Stromal cell of bone marrow (primary cell): ENCODE measurements around the gene CCDC171.
"Not testable (repeated sequence)": the region's sequence is repeated elsewhere in the genome, so short reads cannot be mapped to it uniquely, and the experiment has no call there.

Experiments
- DNase-seq: peaks from one replicate; pipeline ENCODE4 v3.0.0-alpha.2; 2012; ENCODE audit warnings: low read depth

Gene CCDC171

GRCh38 chr9:15697446-15697851, 144.6 kb downstream of the CCDC171 start:
- peak; percentile 70 for DNase-seq

GRCh38 chr9:15699876-15700559, 147.2 kb downstream of the CCDC171 start:
- DNase-seq: not testable (repeated sequence)

- no peak for DNase-seq
Measured at GRCh38 chr9:15707000-15707399, 154.2 kb downstream of the CCDC171 start.

DNA sequence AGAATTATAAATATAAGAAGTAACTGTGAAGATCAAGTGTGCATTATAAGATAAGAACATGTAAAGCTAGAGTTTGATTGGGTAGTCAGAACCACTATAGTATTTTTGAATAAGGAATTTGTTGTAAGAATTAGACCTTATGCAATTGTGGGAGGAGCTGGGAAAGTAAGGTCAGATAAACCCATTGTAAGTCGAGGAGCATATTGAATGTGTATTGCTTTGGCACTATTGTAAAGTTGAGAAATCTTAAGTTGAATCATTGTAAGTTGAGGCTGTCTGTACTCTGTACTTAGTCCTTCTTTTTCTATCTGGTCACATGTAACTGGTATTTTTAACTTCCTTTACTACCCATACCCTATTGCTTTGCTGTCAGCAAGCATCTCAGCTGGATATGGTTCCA, 158.7 kb downstream of the CCDC171 start:
- no peak for DNase-seq

- DNase-seq: no peak
Measured at GRCh38 chr9:15711931-15712330, 159.1 kb downstream of the CCDC171 start.

DNA sequence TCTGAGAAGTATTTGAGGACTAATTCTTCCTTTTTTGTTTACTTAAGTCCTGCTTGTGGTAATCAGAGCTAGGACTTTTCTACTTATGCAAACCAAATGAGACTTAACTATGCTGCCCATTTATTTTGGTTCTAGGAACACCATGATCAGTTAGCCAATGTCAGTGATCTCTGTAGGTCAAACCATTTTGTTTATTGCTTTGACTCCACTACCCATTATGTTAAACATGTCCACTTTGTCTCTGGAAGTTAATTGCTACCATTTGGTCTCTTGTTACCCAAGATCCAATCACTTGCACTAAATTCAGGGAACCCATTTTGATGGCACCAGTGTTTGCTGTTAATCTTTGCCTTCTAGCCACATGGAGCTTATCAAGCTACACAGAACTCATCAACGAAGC, 161.9 kb downstream of the CCDC171 start:
- no peak for DNase-seq

DNA sequence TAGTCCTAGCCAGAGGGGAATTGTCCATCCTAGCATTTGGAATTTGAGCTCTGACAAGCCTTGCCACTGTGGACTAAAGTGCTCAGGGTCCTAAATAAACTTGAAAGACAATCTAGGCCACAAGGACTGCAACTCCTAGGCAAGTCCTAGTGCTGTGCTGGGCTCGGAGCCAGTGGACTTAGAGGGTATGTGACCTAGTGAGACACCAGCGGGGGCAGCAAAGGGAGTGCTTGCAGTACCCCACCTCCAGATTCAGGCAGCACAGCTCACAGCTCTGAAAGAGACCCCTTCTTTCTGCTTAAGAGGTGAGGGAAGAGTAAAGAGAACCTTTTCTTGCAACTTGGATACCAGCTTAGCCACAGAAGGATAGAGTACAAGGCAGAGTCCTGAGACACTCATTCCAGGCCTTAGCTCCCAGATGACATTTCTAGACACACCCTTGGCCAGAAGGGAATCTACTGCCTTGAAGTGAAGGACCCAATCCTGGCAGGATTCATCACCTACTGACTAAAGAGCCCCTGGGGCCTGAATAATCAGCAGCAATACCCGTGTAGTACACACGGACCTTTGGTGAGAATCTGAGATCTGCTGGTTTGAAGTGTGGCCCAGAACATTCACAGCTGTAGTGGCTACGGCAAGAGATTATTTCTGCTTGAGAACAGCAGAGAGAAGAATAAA, 164.6 kb downstream of the CCDC171 start:
- DNase-seq: no peak

DNA sequence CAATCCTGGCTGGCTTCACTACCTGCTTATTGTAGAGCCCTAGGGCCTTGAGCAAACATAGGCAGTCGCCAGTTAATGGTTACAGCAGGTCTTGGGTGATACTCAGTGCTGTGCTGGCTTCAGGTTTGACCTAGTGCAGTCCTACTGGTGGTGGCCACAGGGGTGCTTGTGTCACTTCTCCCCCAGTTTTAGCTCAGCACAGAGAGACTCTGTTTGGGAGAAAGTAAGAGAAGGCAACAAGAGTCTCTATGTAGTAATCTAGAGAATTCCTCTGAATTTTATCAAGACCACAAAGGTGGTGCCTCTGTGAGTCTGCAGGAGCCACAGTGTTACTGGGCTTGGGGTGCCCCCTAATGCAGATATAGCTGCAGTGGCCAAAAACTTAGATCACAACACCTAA, 165.6 kb downstream of the CCDC171 start:
- no peak for DNase-seq

DNA sequence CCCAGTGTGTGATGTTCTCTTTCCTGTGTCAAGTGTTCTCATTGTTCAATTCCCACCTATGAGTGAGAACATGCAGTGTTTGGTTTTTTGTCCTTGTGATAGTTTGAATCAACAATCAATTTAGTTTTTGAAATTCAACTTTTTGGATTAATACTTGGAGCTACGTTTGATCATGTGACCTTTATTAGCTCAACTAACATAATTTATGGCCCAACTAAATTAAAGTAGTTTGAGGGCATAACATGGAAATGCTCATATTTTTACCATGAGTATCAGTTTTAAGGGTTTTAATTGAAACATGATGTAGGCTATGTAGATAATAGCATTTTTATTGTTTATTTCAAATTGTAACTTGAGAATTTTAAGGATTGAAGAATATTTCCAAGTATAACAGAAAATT, 168.0 kb downstream of the CCDC171 start:
- DNase-seq: no peak

GRCh38 chr9:15722888-15723287, 170.0 kb downstream of the CCDC171 start:
- DNase-seq: peak; percentile 25

GRCh38 chr9:15724016-15724415, 171.2 kb downstream of the CCDC171 start:
- no peak for DNase-seq

- no peak for DNase-seq
Measured at GRCh38 chr9:15724612-15725011, 171.8 kb downstream of the CCDC171 start.

DNA sequence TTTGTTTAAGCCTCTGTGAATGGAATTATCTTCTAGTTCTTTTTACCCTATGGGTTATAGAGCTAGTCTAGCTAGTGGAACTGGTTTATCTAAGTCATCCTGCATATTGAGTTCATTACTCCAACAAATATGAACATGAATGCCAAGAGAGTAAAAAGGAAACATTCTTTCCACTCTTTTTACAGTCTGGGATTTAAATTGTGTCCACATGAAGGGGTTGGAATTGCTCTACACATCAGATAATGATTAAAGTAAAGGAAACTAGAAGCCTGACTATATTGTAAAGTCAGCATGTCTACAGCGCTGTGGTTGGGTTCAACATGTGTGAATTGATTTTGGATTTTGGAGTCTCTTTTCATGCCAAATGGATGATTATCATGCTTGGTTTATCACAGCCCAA, 173.1 kb downstream of the CCDC171 start:
- peak; percentile 30 for DNase-seq

DNA sequence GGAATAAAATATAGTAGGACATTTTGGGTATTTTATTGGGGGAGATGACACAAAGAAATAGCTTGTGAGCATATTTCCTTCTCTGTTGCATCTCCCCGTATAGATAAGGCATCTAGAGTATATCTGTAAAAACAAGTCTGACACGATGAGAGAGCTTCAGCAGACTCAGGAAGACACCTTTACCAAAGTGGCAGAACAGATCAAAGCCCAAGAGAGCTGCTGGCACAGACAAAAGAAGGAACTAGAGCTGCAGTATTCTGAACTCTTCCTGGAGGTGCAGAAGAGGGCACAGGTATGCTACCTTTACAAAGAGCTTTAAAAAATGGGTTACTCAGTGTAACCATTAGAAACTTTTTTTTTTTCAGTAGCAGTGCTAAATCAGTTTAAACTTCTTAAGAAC, 176.7 kb downstream of the CCDC171 start:
- no peak for DNase-seq

GRCh38 chr9:15735083-15735857, 182.4 kb downstream of the CCDC171 start:
- DNase-seq: peak; percentile 83

DNA sequence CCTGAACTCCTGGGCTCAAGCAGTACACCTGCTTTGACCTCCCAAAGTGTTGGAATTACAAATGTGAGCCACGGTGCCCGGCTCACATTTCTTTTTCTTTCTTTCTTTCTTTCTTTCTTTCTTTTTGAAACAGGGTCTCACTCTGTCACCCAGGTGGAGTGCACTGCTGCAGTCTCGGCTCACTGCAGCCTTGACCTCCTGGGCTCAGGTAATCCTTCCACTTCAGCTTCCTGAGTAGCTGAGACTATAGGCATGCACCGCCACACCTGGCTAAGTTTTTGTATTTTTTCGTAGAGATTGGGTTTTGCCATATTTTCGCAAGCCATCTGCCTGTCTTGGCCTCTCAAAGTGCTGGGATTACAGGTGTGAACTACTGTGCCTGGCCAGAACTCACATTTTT, 183.7 kb downstream of the CCDC171 start:
- no peak for DNase-seq

GRCh38 chr9:15738011-15738410, 185.2 kb downstream of the CCDC171 start:
- DNase-seq: peak; percentile 71

DNA sequence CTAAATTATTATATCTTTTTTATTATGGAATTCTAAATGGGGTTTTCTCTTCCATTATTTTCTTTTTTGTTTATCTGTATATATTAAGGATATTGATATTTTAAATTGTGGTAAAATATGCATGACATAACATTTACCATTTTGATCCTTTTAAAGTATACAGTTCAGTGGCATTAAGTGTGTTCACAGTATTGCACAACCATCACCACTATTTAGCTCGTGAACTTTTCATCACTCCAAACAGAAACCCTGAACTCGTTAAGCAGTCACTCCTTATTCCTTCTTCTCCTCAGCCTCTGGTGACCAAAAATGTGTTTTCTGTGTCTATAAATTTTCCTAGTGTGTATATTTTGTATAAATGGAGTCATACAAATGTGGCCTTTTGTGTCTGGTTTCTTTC, 188.2 kb downstream of the CCDC171 start:
- no peak for DNase-seq

- DNase-seq: no peak
Measured at GRCh38 chr9:15743512-15743911, 190.7 kb downstream of the CCDC171 start.

DNA sequence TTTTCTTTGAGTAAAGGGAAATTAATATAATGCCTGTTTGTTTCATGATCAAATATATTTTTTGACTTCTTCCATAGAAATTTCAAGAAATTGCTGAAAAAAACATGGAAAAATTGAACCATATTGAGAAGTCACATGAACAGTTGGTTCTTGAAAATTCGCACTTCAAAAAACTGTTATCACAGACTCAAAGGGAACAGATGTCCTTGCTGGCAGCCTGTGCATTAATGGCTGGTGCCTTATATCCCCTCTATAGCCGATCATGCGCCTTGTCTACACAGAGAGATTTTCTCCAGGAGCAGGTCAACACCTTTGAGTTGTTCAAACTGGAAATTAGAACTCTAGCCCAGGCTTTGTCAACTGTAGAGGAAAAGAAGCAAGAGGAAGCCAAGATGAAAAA, 191.4 kb downstream of the CCDC171 start:
- DNase-seq: no peak

GRCh38 chr9:15746905-15747304, 194.1 kb downstream of the CCDC171 start:
- DNase-seq: no peak

GRCh38 chr9:15755660-15756059, 202.8 kb downstream of the CCDC171 start:
- DNase-seq: no peak

- DNase-seq: no peak
Measured at GRCh38 chr9:15761551-15761950, 208.7 kb downstream of the CCDC171 start.
